ENCODE data around the gene CTDSPL.

Gene CTDSPL

GRCh38 chr3:38029400-38030125 is 167.9 kb downstream of the CTDSPL start, which contains the start of gene PLCD1 (continued):
- TF ChIP-seq TSHZ1 (tag by site-specific recombination; IDR thresholded peaks at IDR 0.05; ENCODE audit: borderline replicate concordance) (no peak), EGR2 (tag by site-specific recombination; IDR thresholded peaks at IDR 0.05; ENCODE audit: low read depth) (no peak)

DNA sequence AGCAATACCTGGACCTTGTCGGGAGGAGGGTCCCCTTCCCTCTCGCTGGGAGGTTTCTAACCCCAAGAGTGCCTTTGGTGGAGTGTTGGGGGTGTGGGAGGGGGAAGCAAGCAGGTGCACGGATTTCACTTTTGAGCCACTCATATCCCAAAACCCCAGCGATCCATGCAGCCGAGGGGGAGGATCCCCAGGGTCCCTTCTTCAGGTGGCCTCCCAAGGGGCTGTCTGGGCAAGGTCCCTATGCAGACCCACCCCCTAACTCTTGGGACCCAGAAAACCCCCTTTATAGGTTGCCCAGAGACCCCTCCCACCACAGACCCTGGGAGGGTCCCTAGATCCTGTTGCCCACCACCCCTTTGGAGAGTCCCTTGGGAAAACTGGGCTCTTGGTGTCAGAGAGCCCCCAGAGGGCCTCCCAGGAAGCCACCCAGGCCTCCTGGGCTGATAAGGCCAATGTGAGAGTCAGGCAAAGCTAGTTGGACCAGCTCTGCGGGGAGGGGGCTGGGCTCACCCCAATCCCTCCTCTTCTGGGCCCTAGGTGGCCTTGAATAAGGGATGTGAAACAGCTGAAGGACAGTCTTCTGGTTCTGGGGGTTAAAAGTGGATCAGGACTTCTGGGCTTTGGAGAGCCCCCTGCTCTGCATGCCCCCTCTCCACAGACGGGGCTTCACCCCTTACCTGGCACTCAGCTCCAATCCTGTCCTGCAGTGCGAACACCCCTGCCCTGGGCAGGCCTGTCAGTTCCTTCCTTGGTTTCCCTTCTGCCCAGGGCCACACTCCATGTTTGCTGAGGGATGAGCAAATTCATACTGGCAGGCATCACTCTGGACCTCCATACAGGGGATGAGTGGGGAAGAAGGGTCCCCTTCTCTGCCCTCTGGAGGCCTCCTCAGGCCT is 168.7 kb downstream of the CTDSPL start:
- no peak overlapping the region for H3K27ac ChIP-seq (ENCODE audit: extremely low read depth, low read depth, low read length)
- no peaks in the 10 kb centered on the region for H3K9me3 ChIP-seq (ENCODE audit: control insufficient read depth, insufficient read depth, low read depth, low read length)
- POLR2A ChIA-PET: no interaction called here
- no peaks in the 10 kb centered on the region for H3K4me1 ChIP-seq (ENCODE audit: control insufficient read depth, insufficient read depth, low read length)
- TF ChIP-seq GLIS1 (tag by site-specific recombination; IDR thresholded peaks at IDR 0.05): peak; percentile 55
- no peak for TF ChIP-seq ZNF114 (tag by site-specific recombination; IDR thresholded peaks at IDR 0.05)
- H3K4me3 ChIP-seq (ENCODE audit: low read depth, low read length): no peak overlapping the region
- CTCF ChIA-PET: no interaction called here
- no peaks in the 10 kb centered on the region for H3K36me3 ChIP-seq (ENCODE audit: control insufficient read depth in 2 of 2, insufficient read depth in 1 of 2, low read length in 2 of 2)

DNA sequence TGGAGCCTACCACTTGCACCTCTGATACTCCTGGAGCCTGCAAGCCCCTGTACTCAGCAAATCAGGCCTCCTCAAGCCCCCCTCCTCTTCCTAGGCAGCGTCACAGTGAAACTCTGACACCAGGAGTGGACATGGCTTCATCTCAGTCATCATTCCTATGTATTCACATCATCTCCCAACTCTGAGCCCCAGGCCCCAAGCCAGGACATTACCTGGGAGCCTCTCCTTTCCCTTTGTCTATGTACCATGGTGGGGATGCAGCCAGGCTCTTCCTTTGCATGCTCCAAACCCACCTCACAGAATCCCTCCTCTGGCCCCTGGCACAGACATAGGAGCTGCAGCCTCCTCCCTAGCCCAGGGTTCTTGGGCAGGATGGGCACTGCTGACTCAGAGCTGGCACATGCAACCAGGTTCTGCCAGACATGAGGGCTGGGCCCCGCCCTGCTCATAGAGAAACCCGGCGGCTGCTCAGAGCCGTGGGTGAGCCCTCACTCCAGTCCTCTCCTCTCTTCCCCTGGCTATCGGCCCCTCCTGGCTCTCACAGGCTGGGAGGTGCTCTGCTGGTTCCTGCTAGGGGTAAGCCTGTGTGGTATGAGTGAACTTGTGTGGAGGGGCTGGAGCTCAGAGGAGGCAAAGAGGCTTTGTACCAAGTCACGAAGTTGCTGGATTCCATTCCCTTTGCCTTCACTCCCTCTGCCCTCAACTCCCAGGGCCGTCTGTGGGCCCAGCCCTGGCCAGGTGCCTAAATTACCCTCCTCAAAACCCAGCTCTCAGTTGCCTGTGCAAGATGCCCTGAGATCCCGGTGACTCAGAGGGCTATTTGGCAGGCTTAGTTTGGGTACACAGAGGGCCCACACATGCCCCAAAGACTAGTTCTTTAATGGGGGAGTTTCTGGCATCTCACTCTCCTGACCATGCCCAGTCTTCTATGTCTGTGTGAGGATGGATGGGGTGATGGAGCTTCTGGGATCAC is 169.6 kb downstream of the CTDSPL start:
- Histone ChIP-seq H3K9me3 (ENCODE audit: control insufficient read depth, insufficient read depth, low read depth, low read length) (no peaks in the 10 kb centered on the region), H3K4me3 (ENCODE audit: low read depth, low read length) (no peak overlapping the region), H3K4me1 (ENCODE audit: control insufficient read depth, insufficient read depth, low read length) (no peaks in the 10 kb centered on the region), H3K27ac (ENCODE audit: extremely low read depth, low read depth, low read length) (no peak overlapping the region), H3K36me3 (ENCODE audit: control insufficient read depth in 2 of 2, insufficient read depth in 1 of 2, low read length in 2 of 2) (no peaks in the 10 kb centered on the region)
- POLR2A ChIA-PET: no interaction called here
- CTCF ChIA-PET: no interaction called here
- TF ChIP-seq, protein P1, sequence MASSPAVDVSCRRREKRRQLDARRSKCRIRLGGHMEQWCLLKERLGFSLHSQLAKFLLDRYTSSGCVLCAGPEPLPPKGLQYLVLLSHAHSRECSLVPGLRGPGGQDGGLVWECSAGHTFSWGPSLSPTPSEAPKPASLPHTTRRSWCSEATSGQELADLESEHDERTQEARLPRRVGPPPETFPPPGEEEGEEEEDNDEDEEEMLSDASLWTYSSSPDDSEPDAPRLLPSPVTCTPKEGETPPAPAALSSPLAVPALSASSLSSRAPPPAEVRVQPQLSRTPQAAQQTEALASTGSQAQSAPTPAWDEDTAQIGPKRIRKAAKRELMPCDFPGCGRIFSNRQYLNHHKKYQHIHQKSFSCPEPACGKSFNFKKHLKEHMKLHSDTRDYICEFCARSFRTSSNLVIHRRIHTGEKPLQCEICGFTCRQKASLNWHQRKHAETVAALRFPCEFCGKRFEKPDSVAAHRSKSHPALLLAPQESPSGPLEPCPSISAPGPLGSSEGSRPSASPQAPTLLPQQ (tag by site-specific recombination; IDR thresholded peaks at IDR 0.05): 0 out of 2 replicates have a peak, but pooled peaks have one; percentile 79
- TF ChIP-seq ELK4 (IDR thresholded peaks at IDR 0.05; ENCODE audit: borderline replicate concordance, low read depth, low read length) (no peak), ZNF148 (tag by site-specific recombination; IDR thresholded peaks at IDR 0.05; ENCODE audit: borderline replicate concordance) (no peak), WT1 (tag by site-specific recombination; IDR thresholded peaks at IDR 0.05) (no peak), GLIS1 (tag by site-specific recombination; IDR thresholded peaks at IDR 0.05) (peak; percentile 28; the same call in 1 of the 2 replicates), ZNF664 (tag by site-specific recombination; IDR thresholded peaks at IDR 0.05) (no peak), ZNF335 (tag by site-specific recombination; conservative IDR thresholded peaks at IDR 0.05) (no peak), SETDB1 (IDR thresholded peaks at IDR 0.05; ENCODE audit: insufficient read length, low read length) (no peak)
